ENCODE measurements around the gene SPATA20. TPM values are rescaled to one million over a fixed set of nuclear protein-coding genes. Genes with fewer than 3 reads are reported as not detected.

The SPATA20 gene
- total RNA-seq, 3 donors from 2014 or later, result 54.3 to 95.3 (median 65.4) TPM

- H3K4me3 ChIP-seq, result peak overlapping the region; percentile 26
- intact Hi-C loops (cut with DNase I, micrococcal nuclease), result loop anchor here in 1 of 2 donors (5.0 to 10.0 kb wide), 4 partner anchors 62 to 298 kb away; partner anchors contain the start of gene ANKRD40
- ATAC-seq (no peak), DNase-seq (no peak)
- H3K36me3 ChIP-seq (ENCODE audit: low read depth), result no peaks in the 10 kb centered on the region
- H3K9me3 ChIP-seq, result no peaks in the 10 kb centered on the region
- H3K4me1 ChIP-seq (ENCODE audit: low read depth), result peaks cover 41% of the 10 kb centered on the region
- no peak for TF ChIP-seq CTCF (IDR thresholded peaks at IDR 0.05)
Measured at GRCh38 chr17:50546701-50547034, 306 bp upstream of the SPATA20 start.

- Histone ChIP-seq H3K36me3 (ENCODE audit: low read depth) (no peaks in the 10 kb centered on the region), H3K9me3 (no peaks in the 10 kb centered on the region), H3K4me3 (peak overlapping the region; percentile 26), H3K4me1 (ENCODE audit: low read depth) (peaks cover 34% of the 10 kb centered on the region)
- intact Hi-C loops (cut with DNase I, micrococcal nuclease), result loop anchor here in 1 of 2 donors (5.0 to 10.0 kb wide), 4 partner anchors 63 to 297 kb away; partner anchors contain the start of gene ANKRD40
- ATAC-seq, result peak; percentile 37
- TF ChIP-seq CTCF (IDR thresholded peaks at IDR 0.05), result no peak
- DNase-seq, result peak; percentile 70 to 78 (median 74)
Measured at GRCh38 chr17:50547736-50548083, 736 bp downstream of the SPATA20 start.

GRCh38 chr17:50548831-50549230 lies 1.9 kb downstream of the SPATA20 start:
- peaks cover 24% of the 10 kb centered on the region for H3K4me1 ChIP-seq (ENCODE audit: low read depth)
- no peak for TF ChIP-seq CTCF (IDR thresholded peaks at IDR 0.05)
- peak in 1 of 3 donors; percentile 28 for DNase-seq
- no peaks in the 10 kb centered on the region for H3K36me3 ChIP-seq (ENCODE audit: low read depth)
- ATAC-seq, result no peak
- no peak overlapping the region for H3K4me3 ChIP-seq
- intact Hi-C loops (cut with DNase I, micrococcal nuclease), result loop anchor here in 1 of 2 donors (5.0 to 10.0 kb wide), 4 partner anchors 64 to 296 kb away; partner anchors contain the start of gene ANKRD40
- no peaks in the 10 kb centered on the region for H3K9me3 ChIP-seq

GRCh38 chr17:50549256-50549941 lies 2.4 kb downstream of the SPATA20 start:
- TF ChIP-seq CTCF (IDR thresholded peaks at IDR 0.05), result no peak
- intact Hi-C loops (cut with DNase I, micrococcal nuclease), result loop anchor here in 1 of 2 donors (5.0 to 10.0 kb wide), 4 partner anchors 65 to 295 kb away; partner anchors contain the start of gene ANKRD40
- Histone ChIP-seq H3K4me1 (ENCODE audit: low read depth) (peaks cover 19% of the 10 kb centered on the region), H3K9me3 (no peaks in the 10 kb centered on the region), H3K4me3 (no peak overlapping the region), H3K36me3 (ENCODE audit: low read depth) (no peaks in the 10 kb centered on the region)
- DNase-seq (peak in 1 of 3 donors; percentile 31), ATAC-seq (no peak)

GRCh38 chr17:50549969-50550368 lies 3.0 kb downstream of the SPATA20 start:
- H3K36me3 ChIP-seq (ENCODE audit: low read depth), result no peaks in the 10 kb centered on the region
- H3K4me3 ChIP-seq, result no peak overlapping the region
- no peaks in the 10 kb centered on the region for H3K9me3 ChIP-seq
- intact Hi-C loops (cut with DNase I, micrococcal nuclease), result loop anchor here (5.0 to 10.0 kb wide), 6 partner anchors 65 to 405 kb away; partner anchors contain the start of gene ANKRD40 (in 1 of the 2)
- DNase-seq (peak in 1 of 3 donors; percentile 27), ATAC-seq (no peak)
- no peak for TF ChIP-seq CTCF (IDR thresholded peaks at IDR 0.05)
- peaks cover 16% of the 10 kb centered on the region for H3K4me1 ChIP-seq (ENCODE audit: low read depth)
